ENCODE results near the gene FRMD4A. TPM values are rescaled to one million over a fixed set of nuclear protein-coding genes. Genes with fewer than 3 reads are reported as not detected.
A peak's percentile ranks its signal among the peaks of the same experiment; 100 is the strongest.

The FRMD4A gene
- total and polyA plus RNA-seq, 7 donors, result 3.0 to 27.8 (median 14.4) TPM

- no peak for DNase-seq
- Histone ChIP-seq H3K27ac (no peak overlapping the region), H3K4me1 (peaks cover 0 to 58% (median 33%) of the 10 kb centered on the region in 4 donors), H3K9me3 (no peaks in the 10 kb centered on the region), H3K36me3 (no peaks in the 10 kb centered on the region), H3K27me3 (no peaks in the 10 kb centered on the region), H3K4me3 (no peak overlapping the region)
- TF ChIP-seq POLR2A (IDR thresholded peaks at IDR 0.05) (no peak), CTCF (IDR thresholded peaks at IDR 0.05) (no peak), POLR2AphosphoS5 (IDR thresholded peaks at IDR 0.05) (no peak), EP300 (IDR thresholded peaks at IDR 0.05) (no peak)
- WGBS, 2 donors, result 86 to 89% methylated on average over 2 of the region's 2 CpGs
- intact Hi-C loops (cut with DNase I), result no loop called here
Measured at GRCh38 chr10:14333606-14334005, 2.9 kb upstream of the FRMD4A start.

GRCh38 chr10:14332903-14333302 lies 2.2 kb upstream of the FRMD4A start:
- H3K4me3 ChIP-seq, result no peak overlapping the region
- 84 to 90% methylated on average over 3 of the region's 3 CpGs for WGBS, 2 donors
- no peaks in the 10 kb centered on the region for H3K36me3 ChIP-seq

GRCh38 chr10:14329746-14330173 lies 964 bp downstream of the FRMD4A start:
- 58 to 62% methylated on average over 13 of the region's 13 CpGs for WGBS, 2 donors
- peak overlapping the region in 3 of 4 donors; percentile 5 to 19 (median 14) for H3K4me3 ChIP-seq
- no peaks in the 10 kb centered on the region for H3K36me3 ChIP-seq
- no peaks in the 10 kb centered on the region for H3K9me3 ChIP-seq
- no peaks in the 10 kb centered on the region for H3K27me3 ChIP-seq
- H3K27ac ChIP-seq, result peak overlapping the region in 1 of 4 donors; percentile 19
- intact Hi-C loops (cut with DNase I), result no loop called here
- TF ChIP-seq POLR2A (IDR thresholded peaks at IDR 0.05) (no peak), EP300 (IDR thresholded peaks at IDR 0.05) (no peak), POLR2AphosphoS5 (IDR thresholded peaks at IDR 0.05) (no peak), CTCF (IDR thresholded peaks at IDR 0.05) (no peak)
- H3K4me1 ChIP-seq, result peaks cover 0 to 44% (median 33%) of the 10 kb centered on the region in 4 donors
- DNase-seq, result no peak

More at GRCh38 chr10:14332903-14333302, 2.2 kb upstream of the FRMD4A start:
- peaks cover 0 to 51% (median 33%) of the 10 kb centered on the region in 4 donors for H3K4me1 ChIP-seq
- TF ChIP-seq CTCF (IDR thresholded peaks at IDR 0.05) (no peak), POLR2AphosphoS5 (IDR thresholded peaks at IDR 0.05) (peak in 2 of 4 donors; percentile 44 to 70), EP300 (IDR thresholded peaks at IDR 0.05) (no peak), POLR2A (IDR thresholded peaks at IDR 0.05) (no peak)
- no peaks in the 10 kb centered on the region for H3K9me3 ChIP-seq
- H3K27ac ChIP-seq, result no peak overlapping the region
- intact Hi-C loops (cut with DNase I), result no loop called here
- no peaks in the 10 kb centered on the region for H3K27me3 ChIP-seq
- no peak for DNase-seq

DNA sequence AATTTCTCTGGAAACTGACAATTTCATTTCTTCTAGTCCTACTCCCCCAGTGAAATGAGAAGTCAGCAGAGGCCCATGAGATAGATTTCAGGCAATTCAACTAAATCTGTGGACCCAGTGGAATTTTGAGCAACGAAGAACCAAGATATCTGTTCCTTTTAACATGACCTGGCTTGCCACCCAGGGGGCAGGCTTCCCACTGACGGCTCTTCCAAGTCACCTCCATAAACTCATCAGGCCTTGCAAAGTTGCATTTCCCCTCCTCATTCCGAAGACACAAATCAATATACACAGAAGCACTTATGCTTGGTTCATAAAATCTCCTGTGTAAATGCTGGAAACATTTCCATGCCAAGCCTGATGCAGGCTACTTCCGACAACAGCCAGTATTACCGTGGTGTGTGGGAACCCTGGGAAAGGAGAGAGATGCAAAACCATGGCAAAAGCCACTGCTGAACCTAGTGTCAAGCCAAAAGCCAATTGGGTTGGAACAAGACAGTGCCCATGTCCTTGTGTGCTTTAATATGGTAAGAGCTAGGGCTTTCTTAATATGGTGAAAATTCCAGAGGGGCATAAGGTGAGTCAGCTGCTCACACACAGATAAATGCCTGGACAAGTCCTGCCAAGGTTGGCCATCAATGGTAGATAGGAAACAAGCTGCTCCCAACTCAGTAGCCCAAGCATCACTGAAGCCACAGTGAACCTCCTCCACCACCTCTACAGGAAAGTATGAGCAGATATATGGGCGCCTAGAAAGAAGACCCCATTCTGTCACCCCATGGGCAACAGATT lies 1.6 kb downstream of the FRMD4A start:
- no peak overlapping the region for H3K27ac ChIP-seq
- no peak for TF ChIP-seq POLR2A (IDR thresholded peaks at IDR 0.05)
- no peak for TF ChIP-seq POLR2AphosphoS5 (IDR thresholded peaks at IDR 0.05)
- TF ChIP-seq CTCF (IDR thresholded peaks at IDR 0.05), result no peak
- TF ChIP-seq EP300 (IDR thresholded peaks at IDR 0.05), result no peak
- no peak for DNase-seq
- peaks cover 0 to 44% (median 33%) of the 10 kb centered on the region in 4 donors for H3K4me1 ChIP-seq
- 84 to 89% methylated on average over 6 of the region's 6 CpGs for WGBS, 2 donors
- intact Hi-C loops (cut with DNase I), result no loop called here
- no peaks in the 10 kb centered on the region for H3K9me3 ChIP-seq
- H3K27me3 ChIP-seq, result no peaks in the 10 kb centered on the region
- H3K4me3 ChIP-seq, result no peak overlapping the region
- no peaks in the 10 kb centered on the region for H3K36me3 ChIP-seq
